Renal cortical epithelial cell (primary cell): ENCODE data around the gene IQCE. TPM values are rescaled to one million over a fixed set of nuclear protein-coding genes. Genes with fewer than 3 reads are reported as not detected.
"Not testable (repeated sequence)": the region's sequence is repeated elsewhere in the genome, so short reads cannot be mapped to it uniquely, and the experiment has no call there.

Experiments
- DNase-seq: peaks from one replicate; pipeline ENCODE4 v3.0.0-alpha.2; 2011; ENCODE audit warnings: low read depth
- total RNA-seq: library from RNA; depleted of rRNA; stranded (reverse); fragments of >200 nt; gene quantifications from 2 replicates; pipeline ENCODE4 v1.2.3, GENCODE V29; 2014

Gene IQCE
- total RNA-seq, 1 donor from 2014 or later = 25.8 TPM

GRCh38 chr7:2577914-2578680, 19.3 kb downstream of the IQCE start:
- no peak for DNase-seq

GRCh38 chr7:2580636-2581035, 21.9 kb downstream of the IQCE start:
- no peak for DNase-seq

- no peak for DNase-seq
Measured at GRCh38 chr7:2582006-2582735, 23.4 kb downstream of the IQCE start.

GRCh38 chr7:2583798-2584580, 25.2 kb downstream of the IQCE start:
- DNase-seq = no peak

GRCh38 chr7:2585446-2585845, 26.7 kb downstream of the IQCE start:
- DNase-seq = no peak

GRCh38 chr7:2586326-2587020, 27.7 kb downstream of the IQCE start:
- DNase-seq = no peak

GRCh38 chr7:2587134-2587533, 28.4 kb downstream of the IQCE start:
- DNase-seq = no peak

GRCh38 chr7:2587778-2588177, 29.0 kb downstream of the IQCE start:
- DNase-seq = no peak

GRCh38 chr7:2589341-2589740, 30.6 kb downstream of the IQCE start:
- no peak for DNase-seq

- DNase-seq = not testable (repeated sequence)
Measured at GRCh38 chr7:2589941-2590340, 31.2 kb downstream of the IQCE start.

GRCh38 chr7:2592375-2592865, 33.6 kb downstream of the IQCE start:
- no peak for DNase-seq

GRCh38 chr7:2593036-2593727, 34.4 kb downstream of the IQCE start:
- no peak for DNase-seq

GRCh38 chr7:2594599-2594998, 35.8 kb downstream of the IQCE start:
- no peak for DNase-seq

- no peak for DNase-seq
Measured at GRCh38 chr7:2595258-2595860, 36.6 kb downstream of the IQCE start.

GRCh38 chr7:2596464-2597272, 37.9 kb downstream of the IQCE start:
- DNase-seq = no peak

GRCh38 chr7:2597273-2597640, 38.5 kb downstream of the IQCE start:
- no peak for DNase-seq

GRCh38 chr7:2598154-2598823, 39.5 kb downstream of the IQCE start:
- no peak for DNase-seq

- no peak for DNase-seq
Measured at GRCh38 chr7:2601065-2601464, 42.3 kb downstream of the IQCE start.

- no peak for DNase-seq
Measured at GRCh38 chr7:2601907-2602306, 43.1 kb downstream of the IQCE start.
